GM23248 (cell line): Measurements from ENCODE around the gene THAP3. TPM values are rescaled to one million over a fixed set of nuclear protein-coding genes. Genes with fewer than 3 reads are reported as not detected.
A peak's percentile ranks its signal among the peaks of the same experiment; 100 is the strongest.

Experiments
- DNase-seq: peaks from one replicate; pipeline ENCODE4 v3.0.0-alpha.2; 2015
- H2AFZ ChIP-seq: fragments of 200-600 bp; sonication (generic); 2 replicates; pipeline ENCODE4 v1.6.1; 2016; ENCODE audit warnings: antibody characterized with exemption
- H3F3A ChIP-seq: fragments of 200-600 bp; sonication (generic); 2 replicates; pipeline ENCODE4 v1.6.1; 2016; ENCODE audit warnings: mild to moderate bottlenecking, antibody characterized with exemption, mixed run types; ENCODE audit not compliant: insufficient read depth
- H3K27ac ChIP-seq: fragments of 200-600 bp; sonication (generic); 2 replicates; pipeline ENCODE4 v1.5.1; 2016; ENCODE audit warnings: mild to moderate bottlenecking
- H3K27me3 ChIP-seq: fragments of 200-600 bp; sonication (generic); replicated peaks from 2 replicates; pipeline ENCODE4 v1.6.1; 2016; ENCODE audit warnings: mild to moderate bottlenecking; ENCODE audit not compliant: insufficient read depth
- H3K36me3 ChIP-seq: fragments of 200-600 bp; sonication (generic); 2 replicates; pipeline ENCODE4 v1.6.1; 2016; ENCODE audit warnings: low read depth, mild to moderate bottlenecking
- H3K4me1 ChIP-seq: fragments of 200-600 bp; sonication (generic); 2 replicates; pipeline ENCODE4 v1.6.1; 2016; ENCODE audit warnings: mild to moderate bottlenecking; ENCODE audit not compliant: insufficient read depth
- H3K4me2 ChIP-seq: fragments of 200-600 bp; sonication (generic); one replicate; pipeline ENCODE4 v1.6.1; 2016; ENCODE audit warnings: mild to moderate bottlenecking; ENCODE audit not compliant: unreplicated experiment
- H3K4me3 ChIP-seq: fragments of 200-600 bp; sonication (generic); 2 replicates; pipeline ENCODE4 v1.5.1; 2016; ENCODE audit warnings: mild to moderate bottlenecking
- H3K79me2 ChIP-seq: fragments of 200-600 bp; sonication (generic); 2 replicates; pipeline ENCODE4 v1.6.1; 2016; ENCODE audit warnings: mild to moderate bottlenecking; ENCODE audit not compliant: insufficient read depth
- H3K9ac ChIP-seq: fragments of 200-600 bp; sonication (generic); 2 replicates; pipeline ENCODE4 v1.6.1; 2016; ENCODE audit warnings: mild to moderate bottlenecking
- H3K9me2 ChIP-seq: fragments of 200-600 bp; sonication (generic); 2 replicates; pipeline ENCODE4 v1.6.1; 2016; ENCODE audit warnings: mixed run types, mild to moderate bottlenecking, moderate library complexity; ENCODE audit not compliant: insufficient read depth
- H3K9me3 ChIP-seq: fragments of 200-600 bp; sonication (generic); one replicate; pipeline ENCODE4 v1.6.1; 2017; ENCODE audit warnings: low read depth
- H4K20me1 ChIP-seq: fragments of 200-600 bp; sonication (generic); 2 replicates; pipeline ENCODE4 v1.6.0; 2016; ENCODE audit not compliant: insufficient read depth
- EZH2 ChIP-seq: fragments of 200-600 bp; sonication (generic); IDR thresholded peaks from 2 replicates; pipeline ENCODE4 v1.6.1; 2018; ENCODE audit warnings: antibody characterized with exemption, mild to moderate bottlenecking; ENCODE audit not compliant: insufficient read depth, poor library complexity, severe bottlenecking
- EZH2phosphoT487 ChIP-seq: fragments of 200-600 bp; sonication (generic); IDR thresholded peaks from 2 replicates; pipeline ENCODE4 v1.6.1; 2018; ENCODE audit warnings: antibody characterized with exemption, moderate library complexity, mild to moderate bottlenecking, low read depth; ENCODE audit not compliant: insufficient read depth
- WGBS, 2 experiments: methylation state at CpG; one replicate each; pipeline ENCODE4 v1.1.6; 2015 to 2017; ENCODE audit warnings: low lambda C conversion rate in 2 of 2, low coverage in 1 of 2; ENCODE audit errors: missing lambda C conversion rate in 2 of 2; 5-methylcytosine and 5-hydroxymethylcytosine counted together
- in situ Hi-C: fragments of 300-500 bp; cut with MboI; formaldehyde crosslinking; loops from 2 replicates; pipeline ENCODE4 v1.15.0; 2020
- polyA plus RNA-seq: library from polyadenylated mRNA; unstranded; fragments of >200 nt; fragmentation: Nextera tagmentation; extraction: Ambion mirVana; gene quantifications from 2 replicates; pipeline ENCODE4 v1.2.1, GENCODE V29; 2016
- total RNA-seq: library from RNA; depleted of rRNA; stranded (reverse); fragments of >200 nt; shearing (Covaris generic); gene quantifications from 2 replicates; pipeline ENCODE4 v1.2.3, GENCODE V29; 2014; rRNA removed

THAP3 gene, protein sequence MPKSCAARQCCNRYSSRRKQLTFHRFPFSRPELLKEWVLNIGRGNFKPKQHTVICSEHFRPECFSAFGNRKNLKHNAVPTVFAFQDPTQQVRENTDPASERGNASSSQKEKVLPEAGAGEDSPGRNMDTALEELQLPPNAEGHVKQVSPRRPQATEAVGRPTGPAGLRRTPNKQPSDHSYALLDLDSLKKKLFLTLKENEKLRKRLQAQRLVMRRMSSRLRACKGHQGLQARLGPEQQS
- total RNA-seq (14.5 and 18.8 TPM in 2 replicates), polyA plus RNA-seq (19.0 and 19.5 TPM in 2 replicates)

DNA sequence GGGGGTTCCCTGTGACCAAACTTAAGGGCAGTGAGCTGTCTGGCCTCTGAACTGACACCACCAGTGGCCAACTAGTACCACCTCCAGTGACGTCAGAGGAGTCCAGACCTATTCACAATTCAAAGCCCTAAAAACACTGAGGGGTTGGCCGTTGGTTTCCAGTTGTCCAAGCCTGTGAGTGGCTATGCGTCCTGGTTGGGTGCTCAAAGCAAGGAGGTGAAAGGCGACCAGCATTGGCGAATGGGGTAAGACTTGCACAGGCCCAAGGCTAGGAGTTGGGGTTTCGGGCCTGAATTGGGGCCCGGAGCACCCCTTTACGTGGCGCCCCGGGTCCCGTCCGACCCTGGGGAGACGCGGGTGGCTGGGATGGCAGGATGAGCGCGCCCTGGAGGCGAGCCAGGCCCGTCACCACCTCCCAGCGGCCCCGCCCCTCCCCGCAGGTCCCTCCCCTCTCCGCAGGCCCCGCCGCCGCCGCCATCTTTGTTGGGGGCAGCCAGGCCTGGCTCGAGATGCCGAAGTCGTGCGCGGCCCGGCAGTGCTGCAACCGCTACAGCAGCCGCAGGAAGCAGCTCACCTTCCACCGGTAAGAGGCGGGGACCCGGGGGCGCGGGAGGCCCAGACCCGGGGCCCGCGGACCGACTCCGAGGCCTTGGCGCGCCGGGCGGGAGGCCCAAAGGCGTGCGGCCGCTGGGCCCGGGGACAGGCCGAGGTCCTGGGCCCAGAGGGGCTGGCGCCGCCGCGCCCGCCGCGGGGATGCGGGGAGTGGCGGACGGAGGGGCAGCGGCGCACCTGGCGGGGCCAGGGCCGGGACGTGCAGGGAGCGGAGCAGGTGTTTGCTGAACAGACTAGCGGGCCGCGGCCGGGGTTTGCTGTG is at the start of gene THAP3:
TSS of gene THAP3 (plus strand) at position 159 of the 874 bp plus-strand sequence. CDS start at position 510, 351 bp downstream.
- WGBS, 2 experiments, result 3 to 6% methylated on average over 39 to 73 of the region's 73 CpGs
- H3K4me2 ChIP-seq, result peak within 1 kb of the TSS; percentile 79
- no peaks in the 10 kb centered on the region for H3K27me3 ChIP-seq
- peak within 1 kb of the TSS; percentile 77 for H2AFZ ChIP-seq
- in situ Hi-C loops, result no loop called here
- H3K9ac ChIP-seq, result peak within 1 kb of the TSS; percentile 85
- peak within 1 kb of the TSS; percentile 54 for H3K27ac ChIP-seq
- DNase-seq, result peak; percentile 95
- H3K36me3 ChIP-seq, result peaks cover 7% of the 10 kb centered on the region
- no peaks in the 10 kb centered on the region for H4K20me1 ChIP-seq
- no peaks in the 10 kb centered on the region for H3K9me2 ChIP-seq
- H3K4me3 ChIP-seq, result peak within 1 kb of the TSS; percentile 81
- TF ChIP-seq EZH2 (no peak), EZH2phosphoT487 (no peak)
- no peaks in the 10 kb centered on the region for H3K4me1 ChIP-seq
- peaks cover 82% of the 10 kb centered on the region for H3K79me2 ChIP-seq
- no peaks in the 10 kb centered on the region for H3K9me3 ChIP-seq
- H3F3A ChIP-seq, result peaks cover 30% of the 10 kb centered on the region

DNA sequence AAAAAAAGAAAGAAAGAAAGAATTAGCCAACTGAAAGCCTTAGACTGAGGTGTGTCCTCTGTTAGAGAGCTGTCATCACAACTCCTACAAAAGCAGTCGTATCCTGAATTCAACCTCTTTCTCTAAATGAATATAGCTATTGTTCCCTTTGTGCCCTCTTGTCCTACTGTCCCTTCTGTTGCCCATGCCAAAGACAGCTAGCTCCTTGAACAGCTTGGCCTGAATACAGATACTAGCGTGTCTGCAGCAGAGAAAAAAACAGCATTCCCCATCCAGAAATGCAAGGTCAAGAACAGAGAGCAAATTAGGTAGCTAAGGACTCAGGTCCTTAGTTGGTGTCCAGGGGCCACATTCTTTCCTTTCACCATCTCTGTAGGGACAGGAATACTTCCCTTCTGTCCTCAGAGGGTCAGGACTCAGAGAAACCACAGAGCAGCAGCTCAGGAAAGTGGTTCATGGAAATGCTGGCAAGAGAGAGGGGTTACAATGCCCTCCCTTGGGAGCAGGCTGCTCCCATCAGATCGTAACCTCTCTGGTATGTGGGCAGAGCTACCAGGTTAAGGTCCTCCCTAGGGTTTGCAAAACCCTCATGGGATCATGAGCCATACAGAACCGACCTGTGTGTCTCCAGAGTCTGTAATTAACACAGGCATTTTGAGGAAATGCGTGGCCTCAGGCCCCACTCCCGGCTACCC is 46.7 kb upstream of the THAP3 start:
- H3F3A ChIP-seq, result no peaks in the 10 kb centered on the region
- peak; percentile 50 for DNase-seq
- no peaks in the 10 kb centered on the region for H3K9me3 ChIP-seq
- H3K4me1 ChIP-seq, result peaks cover 9% of the 10 kb centered on the region; the same call in 1 of the 2 replicates
- no peak overlapping the region for H2AFZ ChIP-seq
- peaks cover 29% of the 10 kb centered on the region for H3K79me2 ChIP-seq
- in situ Hi-C loops, result no loop called here
- H3K27me3 ChIP-seq, result no peaks in the 10 kb centered on the region
- no peak overlapping the region for H3K4me2 ChIP-seq
- H3K9me2 ChIP-seq, result no peaks in the 10 kb centered on the region
- no peak overlapping the region for H3K27ac ChIP-seq
- no peaks in the 10 kb centered on the region for H4K20me1 ChIP-seq
- H3K4me3 ChIP-seq, result no peak overlapping the region
- WGBS, 2 experiments, result 71 to 74% methylated on average over 6 of the region's 6 CpGs
- TF ChIP-seq EZH2phosphoT487 (no peak), EZH2 (no peak)
- H3K9ac ChIP-seq, result no peak overlapping the region
- H3K36me3 ChIP-seq, result no peaks in the 10 kb centered on the region

DNA sequence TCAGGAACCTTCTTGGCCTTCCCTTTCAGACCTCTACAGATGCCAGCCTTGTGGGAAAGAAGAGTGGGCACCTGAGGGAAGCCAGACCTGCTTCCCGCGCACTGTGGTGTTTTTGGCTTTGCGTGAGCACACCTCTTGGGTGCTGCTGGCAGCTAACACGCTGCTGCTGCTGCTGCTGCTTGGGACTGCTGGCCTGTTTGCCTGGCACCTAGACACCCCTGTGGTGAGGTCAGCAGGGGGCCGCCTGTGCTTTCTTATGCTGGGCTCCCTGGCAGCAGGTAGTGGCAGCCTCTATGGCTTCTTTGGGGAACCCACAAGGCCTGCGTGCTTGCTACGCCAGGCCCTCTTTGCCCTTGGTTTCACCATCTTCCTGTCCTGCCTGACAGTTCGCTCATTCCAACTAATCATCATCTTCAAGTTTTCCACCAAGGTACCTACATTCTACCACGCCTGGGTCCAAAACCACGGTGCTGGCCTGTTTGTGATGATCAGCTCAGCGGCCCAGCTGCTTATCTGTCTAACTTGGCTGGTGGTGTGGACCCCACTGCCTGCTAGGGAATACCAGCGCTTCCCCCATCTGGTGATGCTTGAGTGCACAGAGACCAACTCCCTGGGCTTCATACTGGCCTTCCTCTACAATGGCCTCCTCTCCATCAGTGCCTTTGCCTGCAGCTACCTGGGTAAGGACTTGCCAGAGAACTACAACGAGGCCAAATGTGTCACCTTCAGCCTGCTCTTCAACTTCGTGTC is 45.9 kb upstream of the THAP3 start:
- peak overlapping the region; percentile 81; the same call in 1 of the 2 replicates for H3K4me3 ChIP-seq

More for the DNA sequence above, 45.9 kb upstream of the THAP3 start:
- 90 to 94% methylated on average over 14 of the region's 14 CpGs for WGBS, 2 experiments
- Histone ChIP-seq H3K27ac (peak overlapping the region; percentile 88), H3K27me3 (no peaks in the 10 kb centered on the region), H3F3A (no peaks in the 10 kb centered on the region), H3K79me2 (peaks cover 37% of the 10 kb centered on the region), H3K36me3 (no peaks in the 10 kb centered on the region), H3K9me2 (no peaks in the 10 kb centered on the region), H3K9ac (peak overlapping the region; percentile 92), H3K4me2 (peak overlapping the region; percentile 94), H3K4me1 (peaks cover 9% of the 10 kb centered on the region; the same call in 1 of the 2 replicates), H3K9me3 (no peaks in the 10 kb centered on the region), H2AFZ (peak overlapping the region; percentile 92), H4K20me1 (no peaks in the 10 kb centered on the region)
- no peak for DNase-seq
- TF ChIP-seq EZH2phosphoT487, result no peak
- TF ChIP-seq EZH2, result no peak
- in situ Hi-C loops, result no loop called here
